Fibroblast of villous mesenchyme (primary cell): ENCODE data around the gene AKT3. TPM values are rescaled to one million over a fixed set of nuclear protein-coding genes. Genes with fewer than 3 reads are reported as not detected.
A peak's percentile ranks its signal among the peaks of the same experiment; 100 is the strongest.

ENCODE experiments used
- DNase-seq: peaks from one replicate; pipeline ENCODE4 v3.0.0-alpha.2; 2010; ENCODE audit warnings: low read depth
- H3K4me3 ChIP-seq: 2 replicates; pipeline ENCODE4 v1.5.1; 2011; ENCODE audit warnings: low read depth, mild to moderate bottlenecking, low read length
- total RNA-seq: library from RNA; depleted of rRNA; stranded (reverse); fragments of >200 nt; gene quantifications from 2 replicates; pipeline ENCODE4 v1.2.3, GENCODE V29; 2012
- TF ChIP-seq, protein P1 (sequence below): IDR thresholded peaks from 2 replicates; pipeline ENCODE4 v1.5.1; 2012; ENCODE audit warnings: low read depth, mild to moderate bottlenecking, low read length; ENCODE audit not compliant: insufficient read depth

The AKT3 gene
- total RNA-seq, 1 donor = 38.0 TPM

DNA sequence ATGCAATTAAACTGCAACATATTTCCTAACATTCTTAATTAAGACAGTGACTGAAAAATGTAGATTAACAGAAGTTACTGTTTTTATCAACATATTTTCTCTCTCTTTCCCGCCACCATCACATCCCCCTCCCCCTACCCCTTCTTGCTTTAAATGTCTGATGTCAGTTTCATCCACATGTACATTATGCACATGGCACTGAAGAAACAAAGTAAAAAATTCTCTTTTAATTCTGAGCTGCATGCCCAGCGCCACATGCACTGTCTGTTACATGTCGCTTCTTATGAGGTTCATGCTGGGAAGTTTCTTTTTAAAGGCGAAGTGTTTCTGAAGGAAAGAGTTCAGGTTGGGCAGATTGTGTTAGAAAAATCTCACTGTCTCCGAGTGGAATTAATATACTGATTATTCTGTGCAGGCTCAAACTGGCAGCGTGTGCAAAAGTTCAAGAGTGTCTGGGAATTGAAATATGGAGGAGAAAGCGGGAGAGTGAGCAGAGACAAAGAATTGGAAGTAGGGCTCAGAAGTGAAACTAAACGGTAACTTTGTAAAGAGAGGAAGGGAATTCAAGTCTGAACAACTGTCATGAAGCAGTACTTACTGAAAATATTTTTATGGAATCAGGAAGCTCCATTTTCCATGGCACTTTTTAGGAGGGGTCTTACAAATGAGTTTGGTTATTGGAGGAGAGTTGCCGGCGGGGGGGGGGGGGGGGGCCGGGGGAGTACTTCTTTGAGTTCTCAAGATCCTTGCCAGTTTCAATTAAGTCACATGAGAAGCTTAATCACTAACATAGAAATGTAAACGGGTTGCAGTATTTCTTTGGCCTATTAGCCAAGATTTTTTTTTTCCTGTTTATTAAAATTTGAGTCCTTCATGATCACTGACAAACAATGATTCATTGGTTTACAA, 376.6 kb downstream of the AKT3 start:
- TF ChIP-seq, protein P1, sequence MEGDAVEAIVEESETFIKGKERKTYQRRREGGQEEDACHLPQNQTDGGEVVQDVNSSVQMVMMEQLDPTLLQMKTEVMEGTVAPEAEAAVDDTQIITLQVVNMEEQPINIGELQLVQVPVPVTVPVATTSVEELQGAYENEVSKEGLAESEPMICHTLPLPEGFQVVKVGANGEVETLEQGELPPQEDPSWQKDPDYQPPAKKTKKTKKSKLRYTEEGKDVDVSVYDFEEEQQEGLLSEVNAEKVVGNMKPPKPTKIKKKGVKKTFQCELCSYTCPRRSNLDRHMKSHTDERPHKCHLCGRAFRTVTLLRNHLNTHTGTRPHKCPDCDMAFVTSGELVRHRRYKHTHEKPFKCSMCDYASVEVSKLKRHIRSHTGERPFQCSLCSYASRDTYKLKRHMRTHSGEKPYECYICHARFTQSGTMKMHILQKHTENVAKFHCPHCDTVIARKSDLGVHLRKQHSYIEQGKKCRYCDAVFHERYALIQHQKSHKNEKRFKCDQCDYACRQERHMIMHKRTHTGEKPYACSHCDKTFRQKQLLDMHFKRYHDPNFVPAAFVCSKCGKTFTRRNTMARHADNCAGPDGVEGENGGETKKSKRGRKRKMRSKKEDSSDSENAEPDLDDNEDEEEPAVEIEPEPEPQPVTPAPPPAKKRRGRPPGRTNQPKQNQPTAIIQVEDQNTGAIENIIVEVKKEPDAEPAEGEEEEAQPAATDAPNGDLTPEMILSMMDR = no peak
- H3K4me3 ChIP-seq = peak overlapping the region; percentile 46
- peak; percentile 65 for DNase-seq

DNA sequence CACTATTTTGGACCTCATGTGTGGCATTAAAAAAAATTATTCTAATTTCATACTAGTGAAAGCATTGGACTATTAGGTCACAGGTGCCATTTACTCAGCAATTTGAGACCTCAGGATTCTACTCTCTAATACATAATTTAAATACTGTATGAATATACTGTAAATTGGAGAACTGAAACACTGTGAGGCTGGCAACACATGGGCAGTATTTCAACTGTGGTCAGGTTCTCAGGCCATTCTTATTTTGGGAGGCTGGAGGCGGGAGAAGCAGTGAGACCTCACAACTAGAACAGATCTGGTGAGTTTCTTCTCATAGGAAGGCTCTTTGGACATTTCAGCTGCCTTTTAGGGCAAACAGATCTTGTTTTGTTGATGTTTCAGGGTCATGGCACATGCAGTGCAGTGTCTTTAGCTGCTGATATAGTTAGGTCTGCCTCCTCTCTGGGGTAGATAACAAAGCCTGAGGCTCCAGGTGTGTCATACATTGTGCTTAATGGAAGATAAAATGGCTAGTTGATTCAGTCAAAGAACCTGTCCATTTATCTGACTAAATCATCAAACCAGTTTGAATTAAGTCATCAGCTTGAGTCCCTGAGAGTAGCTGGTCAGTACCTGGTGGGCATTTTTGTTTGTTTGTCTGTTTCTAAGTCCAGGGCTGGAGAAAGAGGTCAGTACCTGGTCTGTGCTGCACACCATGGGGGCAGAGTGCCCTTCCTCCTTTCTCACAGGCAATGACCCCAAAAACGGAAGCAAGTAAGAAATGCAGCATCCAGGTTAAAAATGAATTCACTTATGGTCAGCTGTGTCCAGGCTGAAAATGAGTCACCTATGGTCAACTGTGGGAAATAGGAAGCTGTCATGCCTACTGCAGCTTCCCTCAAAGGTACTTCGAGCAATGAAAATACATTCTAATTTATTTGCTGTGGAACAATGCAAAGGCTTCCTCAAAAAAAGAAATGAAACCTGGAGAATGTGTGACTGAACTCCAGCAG, 378.0 kb downstream of the AKT3 start:
- TF ChIP-seq, protein P1 = no peak
- DNase-seq = peak; percentile 22

DNA sequence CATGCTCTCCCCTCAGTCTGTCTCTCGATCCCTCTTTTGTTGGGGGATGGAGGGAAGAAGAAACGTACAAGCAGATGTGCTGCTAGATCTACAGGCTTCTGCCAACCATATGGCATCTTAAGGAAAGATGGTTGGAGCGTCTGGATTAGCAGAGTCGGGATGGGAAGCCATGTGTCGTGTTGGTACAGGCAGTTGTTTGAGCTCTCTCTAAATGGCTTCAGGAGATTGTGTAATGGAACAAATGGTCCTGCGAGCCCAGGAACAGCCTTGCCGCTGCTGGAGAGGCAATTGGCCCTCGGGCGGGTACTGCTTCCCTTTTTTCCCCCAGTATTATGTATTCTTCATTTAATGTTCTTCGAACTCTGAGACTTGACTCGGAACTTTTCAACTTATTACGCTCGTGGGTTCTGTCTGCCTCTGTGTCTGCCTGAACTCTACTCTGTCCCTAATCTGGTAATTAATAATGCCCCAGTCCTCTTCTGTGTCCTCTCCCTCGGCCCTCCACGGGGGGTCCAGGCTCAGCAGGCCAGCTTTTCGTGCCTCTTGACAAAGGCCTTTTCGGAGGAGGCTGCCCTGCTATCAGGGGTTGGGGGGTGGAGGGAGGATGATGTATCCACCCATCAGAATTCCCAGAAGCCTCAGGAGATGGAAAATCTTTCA, 378.9 kb downstream of the AKT3 start:
- DNase-seq = no peak
- no peak overlapping the region for H3K4me3 ChIP-seq
- TF ChIP-seq, protein P1 = no peak

More for the DNA sequence above, 378.0 kb downstream of the AKT3 start:
- no peak overlapping the region for H3K4me3 ChIP-seq

- DNase-seq = no peak
- no peak overlapping the region for H3K4me3 ChIP-seq
- TF ChIP-seq, protein P1 = no peak
Observed at GRCh38 chr1:243470502-243470901, 379.5 kb downstream of the AKT3 start.

DNA sequence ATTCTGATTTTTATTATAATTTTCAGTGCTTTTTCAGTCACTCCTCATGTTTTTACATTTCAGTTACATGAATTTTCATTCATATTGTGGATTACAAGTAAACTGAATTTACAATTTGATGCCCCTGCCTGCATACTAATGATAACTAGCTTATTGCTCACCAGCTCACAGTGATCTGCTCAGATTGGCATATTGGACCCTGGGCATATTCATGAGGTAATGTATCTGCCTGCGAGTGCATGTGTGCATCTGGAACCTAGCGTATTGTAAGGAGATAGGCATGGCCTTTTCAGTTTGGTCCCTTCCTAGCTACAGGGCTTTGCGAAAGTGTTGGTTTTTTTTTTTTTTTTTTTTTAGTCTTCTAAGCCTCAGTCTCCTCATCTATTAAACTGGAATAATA, 380.5 kb downstream of the AKT3 start:
- no peak for DNase-seq
- no peak overlapping the region for H3K4me3 ChIP-seq
- TF ChIP-seq, protein P1 = no peak

DNA sequence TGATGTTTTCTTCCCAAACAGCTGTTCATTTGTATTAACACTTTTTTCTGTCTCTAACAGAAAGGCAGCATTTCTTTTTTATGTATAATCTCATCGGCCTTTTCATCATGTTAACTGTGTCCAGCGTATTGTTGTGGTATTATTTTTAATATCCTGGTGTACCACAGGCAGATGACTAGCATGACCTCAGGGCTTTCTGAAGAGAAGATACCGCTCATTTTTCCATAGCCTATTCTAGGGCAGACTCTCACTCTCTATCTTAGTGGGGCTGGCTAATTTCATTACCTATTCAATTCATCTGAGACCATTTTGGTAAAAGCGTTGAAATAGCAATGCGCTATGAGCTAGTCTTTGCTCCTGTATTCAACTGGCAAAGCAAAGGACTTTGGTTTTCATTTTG, 384.3 kb downstream of the AKT3 start:
- no peak overlapping the region for H3K4me3 ChIP-seq
- no peak for DNase-seq
- TF ChIP-seq, protein P1 = no peak
